Cardiac septum (tissue), 1 donor: ENCODE data around the gene HIRA. TPM values are rescaled to one million over a fixed set of nuclear protein-coding genes. Genes with fewer than 3 reads are reported as not detected.
"Not testable (repeated sequence)": the region's sequence is repeated elsewhere in the genome, so short reads cannot be mapped to it uniquely, and the experiment has no call there.

Experiments
- DNase-seq: peaks from one replicate; pipeline ENCODE4 v3.0.0-alpha.2; 2020; ENCODE audit warnings: low spot score
- intact Hi-C: fragments of 100-400 bp; cut with DNase I; formaldehyde crosslinking; loops from one replicate; pipeline ENCODE4 v1.14.0; 2022
- total RNA-seq: library from RNA; stranded (reverse); fragmentation: NEBNext Ultra II Directional; extraction: Animal tissue kit (Norgen Biotek cat#: 25700); gene quantifications from one replicate; pipeline ENCODE4 v1.2.1, GENCODE V29; 2021
- donor health status: DM: no; HTN: no; CAD: no.

HIRA gene
- total RNA-seq, 1 donor from 2014 or later = 15.0 TPM

DNA sequence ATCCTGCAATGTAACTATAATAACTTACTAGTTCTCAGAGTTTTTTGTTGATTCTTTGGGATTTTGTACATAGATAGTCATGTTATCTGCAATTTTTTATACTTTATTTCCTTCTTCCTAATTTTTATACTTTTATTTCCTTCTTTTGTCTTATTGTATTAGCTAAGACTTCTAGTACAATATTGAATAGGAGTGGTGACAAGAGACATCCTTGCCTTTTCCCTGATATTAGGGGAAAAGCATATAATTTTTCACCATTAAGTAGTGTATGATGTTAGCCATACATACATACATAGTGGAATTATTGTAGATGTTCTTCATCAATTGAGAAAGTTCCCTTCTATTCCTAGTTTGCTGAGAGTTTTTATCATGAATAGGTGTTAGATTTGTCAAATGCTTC, 112.3 kb downstream of the HIRA start:
- intact Hi-C loops = no loop called here

DNA sequence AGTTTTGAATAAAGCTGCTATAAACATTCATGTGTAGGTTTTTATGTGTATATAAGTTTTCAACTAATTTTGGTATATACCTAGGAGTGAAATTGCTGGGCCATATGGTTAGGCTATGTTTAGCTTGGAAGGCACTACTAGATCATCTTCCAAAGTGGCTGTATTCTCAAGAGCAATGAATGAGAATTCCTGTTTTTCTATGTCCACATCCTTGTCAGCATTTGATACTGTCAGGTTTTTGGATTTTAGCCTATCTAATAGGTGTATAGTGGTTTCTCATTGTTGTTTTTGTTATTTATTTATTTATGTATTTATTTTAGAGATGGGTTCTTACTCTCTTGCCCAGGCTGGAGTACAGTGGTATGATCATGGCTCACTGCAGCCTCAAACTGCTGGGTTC, 113.7 kb downstream of the HIRA start:
- intact Hi-C loops = no loop called here
- no peak for DNase-seq

More for the DNA sequence above, 112.3 kb downstream of the HIRA start:
- DNase-seq = no peak

DNA sequence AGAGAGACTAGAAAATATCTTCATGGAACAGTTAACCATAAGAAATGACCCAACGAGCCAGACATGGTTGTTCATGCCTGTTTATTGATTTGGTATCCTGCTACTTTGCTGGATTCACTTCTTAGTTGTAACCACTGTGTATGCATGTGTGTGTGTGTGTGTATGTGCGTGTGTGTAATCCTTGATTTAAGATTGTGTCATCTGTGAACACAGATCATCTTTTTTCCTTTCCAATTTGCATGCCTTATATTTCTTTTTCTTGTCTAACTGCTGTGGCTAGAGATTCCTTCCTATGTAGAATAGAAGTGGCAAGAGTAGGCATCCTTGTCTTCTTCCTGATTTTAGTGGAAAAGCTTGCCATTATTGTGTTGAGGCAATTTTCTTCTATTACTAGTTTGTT, 123.7 kb downstream of the HIRA start:
- intact Hi-C loops = no loop called here

DNA sequence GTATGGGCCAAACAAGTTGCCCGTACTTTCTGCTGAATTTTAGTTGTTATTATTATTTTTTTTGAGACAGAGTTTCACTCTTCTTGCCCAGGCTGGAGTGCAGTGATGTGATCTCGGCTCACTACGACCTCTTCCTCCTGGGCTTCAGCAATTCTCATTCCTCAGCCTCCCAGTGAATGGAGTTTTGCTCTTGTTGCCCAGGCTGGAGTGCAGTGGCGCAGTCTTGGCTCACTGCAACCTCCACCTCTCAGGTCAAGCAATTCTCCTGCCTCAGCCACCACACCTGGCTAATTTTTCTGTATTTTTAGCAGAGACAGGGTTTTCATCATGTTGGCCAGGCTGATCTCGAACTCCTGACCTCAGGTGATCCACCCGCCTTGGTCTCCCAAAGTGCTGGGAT, 125.0 kb downstream of the HIRA start:
- intact Hi-C loops, DNase-seq: not testable (repeated sequence)

More for the DNA sequence above, 123.7 kb downstream of the HIRA start:
- no peak for DNase-seq

- intact Hi-C loops = no loop called here
Measured at GRCh38 chr22:19304547-19304946, 127.0 kb downstream of the HIRA start.

GRCh38 chr22:19303785-19304184, 127.7 kb downstream of the HIRA start:
- DNase-seq = no peak
- intact Hi-C loops = no loop called here

More at GRCh38 chr22:19304547-19304946, 127.0 kb downstream of the HIRA start:
- no peak for DNase-seq

DNA sequence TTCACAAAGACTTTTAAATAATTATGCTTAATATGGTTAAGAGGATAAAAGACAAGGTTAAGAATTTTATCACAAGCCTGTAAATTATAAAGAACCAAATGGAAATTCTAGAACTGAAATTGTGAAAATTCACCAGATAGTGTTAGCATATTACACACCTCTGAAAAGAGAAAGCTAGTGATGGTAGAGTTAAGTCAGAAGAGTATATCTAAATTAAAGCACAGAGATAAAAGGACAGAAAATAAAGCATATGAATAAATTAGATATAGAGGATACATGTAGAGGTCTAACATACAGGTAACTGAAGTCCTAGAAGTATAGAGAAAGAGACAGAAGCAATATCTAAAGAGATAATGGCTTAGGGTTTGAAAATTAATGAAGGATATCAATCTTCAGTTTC, 135.8 kb downstream of the HIRA start:
- no peak for DNase-seq
- intact Hi-C loops = loop anchor here (10.0 kb wide), 2 partner anchors 171 to 419 kb away; partner anchors contain the start of genes DGCR2 and SEPTIN5

GRCh38 chr22:19292458-19293230, 138.9 kb downstream of the HIRA start:
- intact Hi-C loops = loop anchor here (5.0 to 10.0 kb wide), 5 partner anchors 115 to 422 kb away; partner anchors contain the start of genes C22orf39, DGCR2, HIRA and MRPL40

GRCh38 chr22:19291580-19292457, 139.7 kb downstream of the HIRA start, which contains the start of gene CLTCL1:
Gene CLTCL1, minus strand, starts transcription at chr22:19291719. Its CDS starts 78 bp downstream, at chr22:19291641.
- intact Hi-C loops = loop anchor here (5.0 to 10.0 kb wide), 5 partner anchors 115 to 423 kb away; partner anchors contain the start of genes C22orf39, DGCR2, HIRA and MRPL40
- DNase-seq = peak; percentile 94

More at GRCh38 chr22:19292458-19293230, 138.9 kb downstream of the HIRA start:
- DNase-seq = peak; percentile 75

- DNase-seq = peak; percentile 75
- intact Hi-C loops = loop anchor here (5.0 to 10.0 kb wide), 5 partner anchors 114 to 424 kb away; partner anchors contain the start of genes C22orf39, DGCR2, HIRA and MRPL40
Measured at GRCh38 chr22:19291218-19291579, 140.3 kb downstream of the HIRA start.

DNA sequence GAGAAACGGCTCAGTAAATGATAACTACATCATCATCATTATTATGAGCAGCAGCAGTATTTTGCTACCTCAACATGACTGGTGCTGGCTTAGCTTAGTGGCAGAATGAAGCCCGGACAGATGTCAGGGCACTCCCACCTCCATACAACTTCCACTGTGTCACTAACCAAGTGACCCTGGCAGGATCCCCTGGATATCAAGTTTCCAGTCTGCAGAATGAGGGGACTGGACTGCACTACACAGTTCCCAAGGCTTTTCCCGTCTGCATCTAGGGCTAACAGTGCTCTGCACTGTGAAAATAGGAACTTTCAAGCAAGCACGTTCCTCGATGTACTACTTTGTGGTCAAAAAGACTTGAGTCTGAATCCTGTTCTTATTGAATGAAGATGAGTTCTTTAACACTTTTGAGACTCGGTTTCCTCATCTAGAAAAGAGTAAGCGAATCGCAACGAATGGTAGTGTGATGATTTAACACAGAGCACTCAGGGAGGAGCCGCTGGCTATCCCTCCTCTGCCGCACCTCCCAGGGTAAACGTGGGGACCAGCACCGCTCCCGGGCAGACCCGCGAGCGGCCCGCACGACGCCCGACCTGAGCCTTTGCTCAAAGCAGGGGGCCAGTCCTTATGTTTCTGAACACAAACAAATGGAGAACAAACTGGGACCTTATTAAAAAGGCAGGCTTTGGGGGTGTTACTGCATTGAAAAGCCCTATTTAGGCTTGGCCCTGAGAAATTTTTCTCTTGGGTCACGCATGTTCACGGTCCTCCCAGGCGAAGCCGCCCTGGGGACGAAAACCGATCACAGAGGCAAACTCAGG, 140.9 kb downstream of the HIRA start:
- intact Hi-C loops = loop anchor here (5.0 to 10.0 kb wide), 5 partner anchors 113 to 424 kb away; partner anchors contain the start of genes C22orf39, DGCR2, HIRA and MRPL40
- no peak for DNase-seq

- no peak for DNase-seq
- intact Hi-C loops = loop anchor here (5.0 to 10.0 kb wide), 5 partner anchors 112 to 425 kb away; partner anchors contain the start of genes C22orf39, DGCR2, HIRA and MRPL40
Measured at GRCh38 chr22:19289475-19290161, 141.9 kb downstream of the HIRA start.

- intact Hi-C loops = no loop called here
- DNase-seq = no peak
Measured at GRCh38 chr22:19287889-19288288, 143.6 kb downstream of the HIRA start.

- intact Hi-C loops = no loop called here
Measured at GRCh38 chr22:19287076-19287707, 144.3 kb downstream of the HIRA start.

DNA sequence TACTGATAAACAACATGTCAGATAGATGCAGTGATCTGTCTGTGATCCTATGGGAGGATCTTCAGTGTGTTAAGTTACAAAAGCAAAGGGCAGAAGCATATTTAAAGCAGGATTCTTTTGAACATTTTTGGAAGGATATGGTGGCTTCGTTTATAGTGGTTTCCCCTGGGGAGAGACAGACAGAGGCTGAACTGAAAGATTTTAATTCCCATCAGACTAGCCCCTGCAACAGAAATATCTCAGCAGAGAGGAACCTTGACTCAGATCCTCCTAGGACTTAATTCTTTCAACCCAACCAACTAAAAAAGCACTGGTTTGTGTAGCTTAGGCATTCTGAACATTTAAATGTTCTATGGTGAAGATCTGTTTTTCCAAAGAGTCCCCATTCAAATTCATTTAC, 145.7 kb downstream of the HIRA start:
- no peak for DNase-seq
- intact Hi-C loops = no loop called here

More at GRCh38 chr22:19287076-19287707, 144.3 kb downstream of the HIRA start:
- no peak for DNase-seq
